ENCODE data around the gene CALR3. TPM values are rescaled to one million over a fixed set of nuclear protein-coding genes. Genes with fewer than 3 reads are reported as not detected.
"Not testable (repeated sequence)": the region's sequence is repeated elsewhere in the genome, so short reads cannot be mapped to it uniquely, and the experiment has no call there.

The CALR3 gene
- total RNA-seq, 4 donors from 2014 or later, result not detected

DNA sequence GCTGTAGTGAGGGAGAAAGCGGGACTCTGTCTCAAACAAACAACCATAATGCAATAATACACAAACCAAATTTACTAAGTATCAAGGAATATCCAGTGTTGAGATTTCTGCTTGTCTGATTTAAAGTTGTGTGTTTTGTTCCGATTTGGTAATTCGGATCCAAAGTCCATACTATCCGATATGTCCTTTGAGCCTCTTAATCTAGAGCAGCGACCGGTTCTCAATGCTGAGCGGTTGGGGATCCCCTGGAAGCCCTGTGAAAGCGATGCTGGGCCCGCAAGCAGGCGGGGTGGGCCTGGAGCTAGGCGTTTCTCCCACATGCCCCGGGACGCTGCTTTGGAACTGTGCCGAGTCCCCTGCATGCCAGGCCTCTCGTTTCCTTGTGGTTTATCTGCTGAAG lies 20.4 kb upstream of the CALR3 start:
- Histone ChIP-seq H3K36me3 (peaks cover 0 to 31% (median 15%) of the 10 kb centered on the region in 4 donors), H3K4me3 (no peak overlapping the region), H3K4me1 (no peaks in the 10 kb centered on the region), H3K27me3 (no peaks in the 10 kb centered on the region), H3K9me3 (no peaks in the 10 kb centered on the region), H3K27ac (no peak overlapping the region)
- no peak for DNase-seq
- 88 to 100% methylated on average over 4 to 15 of the region's 15 CpGs for WGBS, 2 donors (ENCODE audit: low coverage in 1 of 2)
- intact Hi-C loops (cut with DNase I; ENCODE audit: low total_unique reads) (loop anchor here (5.0 kb wide), 1 partner anchor 1001 kb away; no protein-coding TSS in a partner anchor), in situ Hi-C loops (cut with MboI; ENCODE audit: low pct_ligation_motif_present in 1 of 4, low pct_unique_long_range_greater_than_20kb in 1 of 4, low sequenced_read_pairs in 3 of 4) (no loop called here)
- TF ChIP-seq EP300 (IDR thresholded peaks at IDR 0.05; ENCODE audit: low read depth), result no peak

DNA sequence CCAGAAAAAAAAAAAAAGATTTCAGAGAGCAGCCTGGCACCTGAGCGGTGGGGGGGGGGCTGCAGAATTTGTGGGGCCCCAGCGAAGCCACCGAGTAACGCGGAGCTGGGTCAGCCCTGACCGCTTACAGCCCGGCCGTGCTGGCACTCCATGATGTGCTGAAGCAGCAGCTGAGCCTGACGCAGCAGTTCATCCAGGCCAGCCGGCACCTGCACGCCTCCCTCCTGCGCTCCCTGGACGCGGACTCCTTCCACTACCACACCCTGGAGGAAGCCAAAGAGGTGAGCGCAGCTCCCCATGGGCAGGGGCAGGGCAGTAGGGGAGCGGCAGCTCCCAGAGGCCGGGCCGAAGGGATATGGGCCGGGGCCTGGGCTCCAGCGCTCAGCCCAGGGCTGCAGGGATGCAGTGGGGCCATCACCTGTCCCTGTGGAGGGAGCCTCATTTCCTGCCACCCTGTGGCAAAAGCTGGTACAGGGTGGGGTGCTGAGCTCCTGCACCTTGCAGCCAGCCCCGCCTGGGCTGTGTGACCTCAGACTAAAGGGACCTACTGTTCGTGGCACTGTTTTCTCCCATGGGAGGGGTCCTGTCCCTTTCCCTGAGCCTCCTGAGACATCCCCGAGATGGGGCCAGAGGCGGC lies 18.5 kb upstream of the CALR3 start:
- Histone ChIP-seq H3K9me3 (no peaks in the 10 kb centered on the region), H3K4me1 (no peaks in the 10 kb centered on the region), H3K36me3 (peaks cover 0 to 12% (median 6%) of the 10 kb centered on the region in 4 donors), H3K27ac (no peak overlapping the region), H3K4me3 (no peak overlapping the region), H3K27me3 (no peaks in the 10 kb centered on the region)
- intact Hi-C loops (cut with DNase I; ENCODE audit: low total_unique reads) (loop anchor here (5.0 kb wide), 1 partner anchor 1003 kb away; no protein-coding TSS in a partner anchor), in situ Hi-C loops (cut with MboI; ENCODE audit: low pct_ligation_motif_present in 1 of 4, low pct_unique_long_range_greater_than_20kb in 1 of 4, low sequenced_read_pairs in 3 of 4) (no loop called here)
- TF ChIP-seq, protein P1, sequence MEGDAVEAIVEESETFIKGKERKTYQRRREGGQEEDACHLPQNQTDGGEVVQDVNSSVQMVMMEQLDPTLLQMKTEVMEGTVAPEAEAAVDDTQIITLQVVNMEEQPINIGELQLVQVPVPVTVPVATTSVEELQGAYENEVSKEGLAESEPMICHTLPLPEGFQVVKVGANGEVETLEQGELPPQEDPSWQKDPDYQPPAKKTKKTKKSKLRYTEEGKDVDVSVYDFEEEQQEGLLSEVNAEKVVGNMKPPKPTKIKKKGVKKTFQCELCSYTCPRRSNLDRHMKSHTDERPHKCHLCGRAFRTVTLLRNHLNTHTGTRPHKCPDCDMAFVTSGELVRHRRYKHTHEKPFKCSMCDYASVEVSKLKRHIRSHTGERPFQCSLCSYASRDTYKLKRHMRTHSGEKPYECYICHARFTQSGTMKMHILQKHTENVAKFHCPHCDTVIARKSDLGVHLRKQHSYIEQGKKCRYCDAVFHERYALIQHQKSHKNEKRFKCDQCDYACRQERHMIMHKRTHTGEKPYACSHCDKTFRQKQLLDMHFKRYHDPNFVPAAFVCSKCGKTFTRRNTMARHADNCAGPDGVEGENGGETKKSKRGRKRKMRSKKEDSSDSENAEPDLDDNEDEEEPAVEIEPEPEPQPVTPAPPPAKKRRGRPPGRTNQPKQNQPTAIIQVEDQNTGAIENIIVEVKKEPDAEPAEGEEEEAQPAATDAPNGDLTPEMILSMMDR (IDR thresholded peaks at IDR 0.05), result no peak
- TF ChIP-seq POLR2AphosphoS5 (IDR thresholded peaks at IDR 0.05) (no peak), EP300 (IDR thresholded peaks at IDR 0.05; ENCODE audit: low read depth) (no peak), POLR2A (IDR thresholded peaks at IDR 0.05) (no peak)
- 92 to 100% methylated on average over 1 to 21 of the region's 24 CpGs for WGBS, 2 donors (ENCODE audit: low coverage in 1 of 2)
- no peak for DNase-seq

DNA sequence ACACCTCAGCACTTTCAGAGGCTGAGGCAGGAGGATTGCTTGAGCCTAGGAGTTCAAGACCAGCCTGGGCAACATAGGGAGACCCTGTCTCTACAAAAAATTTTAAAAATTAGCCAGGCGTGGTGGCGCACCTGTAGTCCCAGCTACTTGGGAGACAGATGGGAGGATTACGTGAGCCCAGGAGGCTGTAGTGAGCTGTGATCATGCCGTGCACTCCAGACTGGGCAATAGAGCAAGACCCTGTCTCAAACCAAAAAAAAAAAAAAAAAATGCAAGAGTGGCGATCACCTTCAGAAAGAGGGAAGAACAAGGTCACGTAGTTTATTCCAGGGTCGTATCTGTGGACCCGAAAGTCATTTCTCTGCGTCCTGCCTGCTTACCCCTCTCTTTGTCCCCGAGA lies 16.6 kb upstream of the CALR3 start:
- intact Hi-C loops (cut with DNase I; ENCODE audit: low total_unique reads); H3K27me3 ChIP-seq; in situ Hi-C loops (cut with MboI; ENCODE audit: low pct_ligation_motif_present in 1 of 4, low pct_unique_long_range_greater_than_20kb in 1 of 4, low sequenced_read_pairs in 3 of 4); H3K4me3 ChIP-seq; H3K4me1 ChIP-seq; H3K36me3 ChIP-seq; H3K9me3 ChIP-seq; H3K27ac ChIP-seq; DNase-seq: not testable (repeated sequence)
- 90% methylated on average over 10 of the region's 10 CpGs; no CpG with 5 or more reads in 1 of the 2 donors for WGBS, 2 donors (ENCODE audit: low coverage in 1 of 2)

DNA sequence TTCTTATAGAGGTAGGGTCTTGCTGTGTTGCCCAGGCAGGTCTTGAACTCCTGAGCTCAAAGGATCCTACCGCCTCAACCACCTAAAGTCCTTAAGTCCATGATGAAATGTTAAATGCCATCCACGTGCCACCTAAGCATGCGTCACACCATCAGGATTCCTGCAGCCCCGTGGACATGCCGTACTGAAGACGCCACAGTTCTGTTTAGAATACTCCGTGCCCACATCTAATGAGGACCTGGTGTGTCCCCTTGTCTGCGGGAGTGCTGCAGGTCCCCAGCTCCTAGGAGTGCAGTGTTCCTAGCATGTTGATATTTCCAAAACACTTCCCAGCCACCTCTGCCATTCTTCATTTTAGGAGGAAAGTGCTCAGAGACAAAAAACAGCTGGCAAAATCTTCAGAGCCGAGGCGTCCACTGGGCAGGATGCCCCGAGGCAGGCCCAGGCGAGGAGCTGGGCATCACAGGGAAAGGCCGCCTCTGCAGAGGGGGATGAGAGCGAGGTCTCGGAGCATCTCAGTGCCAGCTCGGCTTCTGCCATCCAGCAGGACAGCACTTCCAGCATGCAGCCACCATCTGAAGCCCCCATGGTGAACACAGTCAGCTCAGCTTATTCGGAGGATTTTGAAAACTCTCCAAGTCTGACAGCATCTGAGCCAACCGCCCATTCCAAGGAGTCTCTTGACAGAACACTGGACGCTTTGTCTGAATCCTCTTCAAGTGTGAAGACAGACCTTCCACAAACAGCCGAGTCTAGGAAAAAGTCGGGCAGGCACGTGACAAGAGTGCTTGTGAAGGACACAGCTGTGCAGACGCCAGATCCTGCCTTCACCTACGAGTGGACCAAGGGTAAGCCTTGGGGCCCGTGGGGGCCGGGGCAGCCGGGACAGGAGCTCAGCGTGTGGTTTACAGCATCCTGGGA lies 13.4 kb upstream of the CALR3 start:
- Histone ChIP-seq H3K9me3 (no peaks in the 10 kb centered on the region), H3K27me3 (no peaks in the 10 kb centered on the region), H3K4me3 (no peak overlapping the region), H3K36me3 (peaks cover 0 to under 1% (median 0%) of the 10 kb centered on the region in 4 donors), H3K27ac (peak overlapping the region in 1 of 4 donors; percentile 12), H3K4me1 (no peaks in the 10 kb centered on the region)
- no peak for TF ChIP-seq POLR2AphosphoS5 (IDR thresholded peaks at IDR 0.05)
- no peak for TF ChIP-seq EP300 (IDR thresholded peaks at IDR 0.05; ENCODE audit: low read depth)
- TF ChIP-seq, protein P1 (IDR thresholded peaks at IDR 0.05), result no peak
- TF ChIP-seq POLR2A (IDR thresholded peaks at IDR 0.05), result no peak
- WGBS, 2 donors (ENCODE audit: low coverage in 1 of 2), result 87% methylated on average over 28 of the region's 28 CpGs; no CpG with 5 or more reads in 1 of the 2 donors
- intact Hi-C loops (cut with DNase I; ENCODE audit: low total_unique reads), result no loop called here
- no peak for DNase-seq
- in situ Hi-C loops (cut with MboI; ENCODE audit: low pct_ligation_motif_present in 1 of 4, low pct_unique_long_range_greater_than_20kb in 1 of 4, low sequenced_read_pairs in 3 of 4), result no loop called here

DNA sequence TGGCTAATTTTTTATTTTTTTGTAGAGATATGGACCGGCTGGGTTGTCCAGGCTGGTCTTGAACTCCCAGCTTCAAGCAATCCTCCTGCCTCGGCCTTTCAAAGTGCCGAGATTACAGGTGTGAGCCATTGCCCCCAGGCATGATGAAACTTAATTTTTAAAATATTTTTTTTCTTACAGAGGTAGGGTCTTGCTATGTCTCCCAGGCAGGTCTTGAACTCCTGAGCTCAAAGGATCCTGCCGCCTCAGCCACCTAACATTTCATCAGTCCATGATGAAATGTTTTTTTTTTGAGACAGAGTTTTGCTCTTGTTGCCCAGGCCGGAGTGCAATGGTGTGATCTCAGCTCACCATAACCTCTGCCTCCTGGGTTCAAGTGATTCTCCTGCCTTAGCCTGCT lies 12.6 kb upstream of the CALR3 start:
- in situ Hi-C loops (cut with MboI; ENCODE audit: low pct_ligation_motif_present in 1 of 4, low pct_unique_long_range_greater_than_20kb in 1 of 4, low sequenced_read_pairs in 3 of 4), result no loop called here
- Histone ChIP-seq H3K9me3 (no peaks in the 10 kb centered on the region), H3K27ac (no peak overlapping the region), H3K4me3 (no peak overlapping the region), H3K27me3 (no peaks in the 10 kb centered on the region), H3K36me3 (no peaks in the 10 kb centered on the region), H3K4me1 (no peaks in the 10 kb centered on the region)
- intact Hi-C loops (cut with DNase I; ENCODE audit: low total_unique reads), result no loop called here
- DNase-seq, result no peak
- 96 to 100% methylated on average over 1 to 5 of the region's 5 CpGs for WGBS, 2 donors (ENCODE audit: low coverage in 1 of 2)
- no peak for TF ChIP-seq EP300 (IDR thresholded peaks at IDR 0.05; ENCODE audit: low read depth)
- TF ChIP-seq, protein P1 (IDR thresholded peaks at IDR 0.05), result no peak
- no peak for TF ChIP-seq POLR2A (IDR thresholded peaks at IDR 0.05)
- no peak for TF ChIP-seq POLR2AphosphoS5 (IDR thresholded peaks at IDR 0.05)

Measured in transverse colon (tissue), 4 donors.